PFSK-1 (cell line): ENCODE results near the gene IL18R1.

Source experiments
- POLR2AphosphoS5 ChIP-seq: IDR thresholded peaks from 2 replicates; pipeline ENCODE4 v1.6.1; 2012; ENCODE audit warnings: low read depth, mild to moderate bottlenecking, control low read depth, low read length, moderate library complexity
- REST ChIP-seq, 2 experiments: IDR thresholded peaks; 2 replicates each; pipeline versions ENCODE4 v1.6.1 to v1.8.0; 2011 to 2012; ENCODE audit warnings: low read depth in 2 of 2, low read length in 2 of 2, control low read depth in 1 of 2, inconsistent platforms in 1 of 2, mild to moderate bottlenecking in 1 of 2, moderate library complexity in 1 of 2; ENCODE audit not compliant: insufficient read depth in 1 of 2
- TAF1 ChIP-seq: IDR thresholded peaks from 2 replicates; pipeline ENCODE4 v1.6.1; 2012; ENCODE audit warnings: low read length, control low read depth, borderline replicate concordance; ENCODE audit not compliant: insufficient read depth

- TF ChIP-seq REST (IDR thresholded peaks at IDR 0.05; ENCODE audit: insufficient read depth in 1 of 2, low read depth in 2 of 2, low read length in 2 of 2) (no peak), TAF1 (no peak), POLR2AphosphoS5 (no peak)
Measured at GRCh38 chr2:102424754-102425153, 69.2 kb downstream of the IL18R1 start.
